Activated T-cell treated with anti-CD3 and anti-CD28 coated beads, Interleukin-2, amount 50 U/mL, for 24 hours (primary cell): ENCODE data around the gene HOTAIR.

Experiments used
- DNase-seq: peaks from one replicate; pipeline ENCODE4 v3.0.0-alpha.2; 2020
- H3K27ac Mint-ChIP-seq: 2 replicates; pipeline ENCODE4 v1.8.0; 2020; ENCODE audit warnings: mild to moderate bottlenecking, mixed read lengths
- H3K27me3 Mint-ChIP-seq: 2 replicates; pipeline ENCODE4 v1.8.0; 2020; ENCODE audit warnings: mixed read lengths
- H3K36me3 Mint-ChIP-seq: 2 replicates; pipeline ENCODE4 v1.8.0; 2020; ENCODE audit warnings: low read depth, mixed read lengths
- H3K4me1 Mint-ChIP-seq: 2 replicates; pipeline ENCODE4 v1.8.0; 2020; ENCODE audit warnings: low read depth, mixed read lengths
- H3K4me3 Mint-ChIP-seq: 2 replicates; pipeline ENCODE4 v1.8.0; 2020; ENCODE audit warnings: mild to moderate bottlenecking, moderate library complexity, mixed read lengths
- H3K9me3 Mint-ChIP-seq: 2 replicates; pipeline ENCODE4 v1.8.0; 2020; ENCODE audit warnings: mixed read lengths

The HOTAIR gene

DNA sequence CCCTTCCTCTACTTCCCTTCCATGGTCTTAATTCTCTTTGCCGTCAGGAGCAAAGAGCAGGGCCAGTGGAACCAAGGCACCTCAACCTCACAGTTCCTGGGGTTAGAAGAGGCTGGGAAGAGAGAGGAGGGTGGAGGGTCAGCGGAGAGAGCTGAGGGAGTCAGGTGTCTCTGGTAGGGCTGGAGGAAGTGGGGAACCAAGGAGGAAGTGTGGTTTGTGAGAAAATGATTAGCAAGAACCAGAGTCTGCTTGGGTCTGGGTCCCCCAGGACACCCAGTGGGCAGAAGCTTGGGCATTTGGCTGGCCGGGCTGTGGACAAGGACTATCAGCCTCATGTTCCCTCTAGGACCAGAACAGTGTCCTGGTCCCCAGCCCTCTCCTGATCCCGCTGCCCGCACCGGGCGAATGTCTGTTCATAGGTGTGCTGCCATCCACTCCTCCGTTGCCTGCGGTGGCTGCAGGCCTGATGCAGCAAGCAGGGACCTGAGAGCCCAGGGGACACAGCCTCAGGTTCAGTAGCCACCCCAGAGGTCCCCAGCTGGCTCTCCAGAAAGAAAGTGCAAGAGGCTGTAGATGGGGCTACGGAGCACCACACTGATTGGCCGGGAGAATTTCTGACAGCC lies 17.7 kb downstream of the HOTAIR start:
- Mint-ChIP-seq H3K4me3 (no peak overlapping the region), H3K27me3 (peaks cover 95% of the 10 kb centered on the region), H3K4me1 (peaks cover 25% of the 10 kb centered on the region), H3K9me3 (no peaks in the 10 kb centered on the region), H3K27ac (no peak overlapping the region), H3K36me3 (no peaks in the 10 kb centered on the region)
- no peak for DNase-seq

DNA sequence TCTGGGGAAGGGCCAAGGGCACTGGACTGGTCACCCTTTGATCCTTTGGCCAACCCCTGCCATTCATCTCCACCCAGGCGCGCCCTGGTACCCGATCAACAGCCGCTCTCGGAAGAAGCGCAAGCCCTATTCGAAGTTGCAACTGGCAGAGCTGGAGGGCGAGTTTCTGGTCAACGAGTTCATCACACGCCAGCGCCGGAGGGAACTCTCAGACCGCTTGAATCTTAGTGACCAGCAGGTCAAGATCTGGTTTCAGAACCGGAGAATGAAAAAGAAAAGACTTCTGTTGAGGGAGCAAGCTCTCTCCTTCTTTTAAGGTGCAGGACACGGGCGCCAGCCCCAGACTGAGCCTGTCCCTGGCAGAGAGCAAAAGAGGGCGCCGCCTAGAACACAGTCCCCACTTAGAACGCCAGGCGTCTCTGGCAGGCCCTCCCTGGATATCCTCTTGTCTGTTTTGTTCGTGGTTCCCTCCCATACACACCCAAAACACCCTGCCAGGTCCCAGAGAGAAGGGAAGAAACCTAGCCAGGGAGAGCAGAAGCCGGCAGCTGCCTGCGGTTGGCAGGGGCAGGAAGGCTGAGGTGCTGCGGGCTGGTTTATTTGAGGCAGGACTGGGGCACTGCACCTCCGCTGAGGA lies 18.4 kb downstream of the HOTAIR start:
- Mint-ChIP-seq H3K4me1 (peaks cover 26% of the 10 kb centered on the region), H3K4me3 (peak overlapping the region; percentile 10), H3K27me3 (peaks cover 96% of the 10 kb centered on the region), H3K27ac (no peak overlapping the region), H3K9me3 (no peaks in the 10 kb centered on the region), H3K36me3 (no peaks in the 10 kb centered on the region)
- DNase-seq, result no peak

DNA sequence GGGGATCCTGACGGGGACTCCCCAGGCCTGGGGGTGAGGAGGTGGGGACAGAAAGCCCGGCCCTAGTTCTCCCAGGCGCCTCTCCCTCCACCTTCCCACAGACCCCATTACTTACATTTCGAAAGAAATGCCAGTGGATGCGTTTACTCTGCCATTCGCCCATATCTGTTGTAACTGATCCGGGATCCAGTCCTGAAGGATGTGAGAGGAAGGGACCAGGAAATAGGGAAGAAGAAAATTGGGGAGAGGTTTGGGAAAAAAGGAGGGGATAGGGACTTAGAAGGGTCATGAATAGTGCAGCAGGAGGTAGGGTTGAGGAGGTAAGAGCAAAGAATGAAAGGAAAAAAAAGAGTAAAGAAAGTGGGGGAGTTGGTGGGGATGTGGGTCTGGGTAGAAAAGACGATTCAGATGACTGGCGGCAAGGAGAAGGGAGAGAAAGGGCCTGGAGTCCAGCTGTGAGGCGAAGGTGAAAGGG lies 18.9 kb downstream of the HOTAIR start:
- peak overlapping the region; percentile 44 for H3K27ac Mint-ChIP-seq
- H3K4me1 Mint-ChIP-seq, result peaks cover 30% of the 10 kb centered on the region
- peaks cover 96% of the 10 kb centered on the region for H3K27me3 Mint-ChIP-seq
- H3K4me3 Mint-ChIP-seq, result peak overlapping the region; percentile 10
- H3K9me3 Mint-ChIP-seq, result no peaks in the 10 kb centered on the region
- no peak for DNase-seq
- H3K36me3 Mint-ChIP-seq, result no peaks in the 10 kb centered on the region

GRCh38 chr12:53955036-53955775 lies 19.5 kb downstream of the HOTAIR start:
- Mint-ChIP-seq H3K4me1 (peaks cover 26% of the 10 kb centered on the region), H3K27ac (no peak overlapping the region), H3K36me3 (no peaks in the 10 kb centered on the region), H3K9me3 (no peaks in the 10 kb centered on the region), H3K4me3 (no peak overlapping the region), H3K27me3 (peaks cover 96% of the 10 kb centered on the region)
- DNase-seq, result no peak

GRCh38 chr12:53954694-53955035 lies 20.1 kb downstream of the HOTAIR start, which contains the start of gene HOXC12:
Gene HOXC12, plus strand, starts transcription at chr12:53954903. Its CDS starts 27 bp downstream, at chr12:53954930.
- no peak for DNase-seq
- peaks cover 26% of the 10 kb centered on the region for H3K4me1 Mint-ChIP-seq
- no peaks in the 10 kb centered on the region for H3K9me3 Mint-ChIP-seq
- H3K4me3 Mint-ChIP-seq, result no peak within 1 kb of the TSS
- H3K27ac Mint-ChIP-seq, result peak within 1 kb of the TSS; percentile 55
- peaks cover 96% of the 10 kb centered on the region for H3K27me3 Mint-ChIP-seq
- H3K36me3 Mint-ChIP-seq, result no peaks in the 10 kb centered on the region

DNA sequence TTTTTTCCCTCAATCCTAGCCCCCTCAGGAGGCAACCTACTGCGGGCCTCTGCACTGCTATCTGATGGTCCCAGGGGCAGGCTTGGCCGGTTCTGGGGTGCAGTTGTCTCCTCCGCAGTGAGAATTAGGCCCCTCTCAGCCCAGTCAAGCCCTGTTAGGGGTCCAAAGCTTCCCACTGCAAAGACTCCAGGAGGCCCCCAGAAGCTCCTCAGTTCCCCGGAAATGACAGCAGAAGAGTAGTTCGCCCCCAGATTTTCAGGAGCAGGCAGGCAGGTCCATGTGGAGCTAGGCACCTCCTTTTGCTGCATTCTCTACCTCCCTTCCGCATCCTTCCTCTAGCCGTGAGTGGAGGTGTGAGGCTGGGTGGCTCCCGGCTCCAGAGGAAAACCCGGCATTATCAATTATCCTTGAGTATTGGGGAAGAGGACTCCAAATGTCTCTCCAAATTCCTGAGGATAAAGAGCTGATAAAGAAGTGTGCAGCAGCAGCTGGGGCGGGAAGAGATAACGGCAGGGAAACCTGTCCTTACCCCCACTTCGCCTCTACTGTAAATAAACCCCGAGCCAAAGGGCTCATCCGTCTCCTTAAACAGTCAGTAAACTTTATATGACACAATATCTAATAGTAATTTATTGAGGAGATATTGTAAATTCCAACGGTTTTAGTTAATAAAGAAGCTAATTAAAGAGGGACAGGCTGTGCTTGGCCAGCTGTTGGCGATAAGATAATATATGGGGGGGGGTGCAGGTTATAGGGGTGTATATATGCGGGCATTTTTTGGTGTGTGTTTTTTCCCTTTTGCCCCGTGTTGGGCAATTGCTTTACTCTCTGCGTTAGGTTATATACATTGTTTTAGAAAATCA lies 20.7 kb downstream of the HOTAIR start:
- peaks cover 26% of the 10 kb centered on the region for H3K4me1 Mint-ChIP-seq
- H3K27ac Mint-ChIP-seq, result peak overlapping the region; percentile 55
- no peaks in the 10 kb centered on the region for H3K9me3 Mint-ChIP-seq
- no peak overlapping the region for H3K4me3 Mint-ChIP-seq
- peaks cover 96% of the 10 kb centered on the region for H3K27me3 Mint-ChIP-seq
- H3K36me3 Mint-ChIP-seq, result no peaks in the 10 kb centered on the region
- no peak for DNase-seq

- Mint-ChIP-seq H3K9me3 (no peaks in the 10 kb centered on the region), H3K4me1 (peaks cover 26% of the 10 kb centered on the region), H3K27me3 (peaks cover 97% of the 10 kb centered on the region), H3K36me3 (no peaks in the 10 kb centered on the region), H3K4me3 (no peak overlapping the region), H3K27ac (peak overlapping the region; percentile 5)
- no peak for DNase-seq
Measured at GRCh38 chr12:53952871-53953734, 21.7 kb downstream of the HOTAIR start.

DNA sequence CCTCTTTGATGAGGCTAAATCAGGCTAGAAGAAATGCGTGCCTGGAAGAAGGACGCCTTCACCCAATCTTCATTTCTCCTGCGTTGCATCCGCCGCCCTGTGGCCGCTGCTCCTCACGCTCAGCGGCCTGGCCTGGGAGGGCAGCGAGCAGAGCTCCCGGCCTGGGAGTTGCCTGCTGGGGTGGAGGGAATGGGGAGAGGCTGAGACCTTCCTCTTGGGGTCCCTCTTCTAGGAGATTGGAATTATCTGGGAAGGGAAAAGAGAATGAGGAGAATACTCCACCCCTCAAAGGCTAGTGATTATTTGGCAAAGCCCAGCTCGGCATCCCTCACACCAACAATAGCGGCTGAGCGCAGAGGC lies 22.4 kb downstream of the HOTAIR start:
- peaks cover 97% of the 10 kb centered on the region for H3K27me3 Mint-ChIP-seq
- peak overlapping the region; percentile 5 for H3K27ac Mint-ChIP-seq
- no peak overlapping the region for H3K4me3 Mint-ChIP-seq
- peaks cover 26% of the 10 kb centered on the region for H3K4me1 Mint-ChIP-seq
- no peaks in the 10 kb centered on the region for H3K36me3 Mint-ChIP-seq
- no peaks in the 10 kb centered on the region for H3K9me3 Mint-ChIP-seq
- no peak for DNase-seq

GRCh38 chr12:53951577-53952334 lies 23.0 kb downstream of the HOTAIR start:
- H3K27ac Mint-ChIP-seq, result peak overlapping the region; percentile 14
- DNase-seq, result no peak
- peaks cover 24% of the 10 kb centered on the region for H3K4me1 Mint-ChIP-seq
- H3K27me3 Mint-ChIP-seq, result peaks cover 97% of the 10 kb centered on the region
- H3K9me3 Mint-ChIP-seq, result no peaks in the 10 kb centered on the region
- H3K36me3 Mint-ChIP-seq, result no peaks in the 10 kb centered on the region
- no peak overlapping the region for H3K4me3 Mint-ChIP-seq

GRCh38 chr12:53950789-53951576 lies 23.8 kb downstream of the HOTAIR start:
- Mint-ChIP-seq H3K4me3 (no peak overlapping the region), H3K4me1 (peaks cover 18% of the 10 kb centered on the region), H3K27ac (peak overlapping the region; percentile 44), H3K9me3 (no peaks in the 10 kb centered on the region), H3K27me3 (peaks cover 97% of the 10 kb centered on the region), H3K36me3 (no peaks in the 10 kb centered on the region)
- no peak for DNase-seq

GRCh38 chr12:53950437-53950773 lies 24.3 kb downstream of the HOTAIR start:
- DNase-seq, result no peak
- H3K4me1 Mint-ChIP-seq, result peaks cover 14% of the 10 kb centered on the region
- H3K27ac Mint-ChIP-seq, result no peak overlapping the region
- no peaks in the 10 kb centered on the region for H3K9me3 Mint-ChIP-seq
- H3K4me3 Mint-ChIP-seq, result no peak overlapping the region
- peaks cover 97% of the 10 kb centered on the region for H3K27me3 Mint-ChIP-seq
- H3K36me3 Mint-ChIP-seq, result no peaks in the 10 kb centered on the region

DNA sequence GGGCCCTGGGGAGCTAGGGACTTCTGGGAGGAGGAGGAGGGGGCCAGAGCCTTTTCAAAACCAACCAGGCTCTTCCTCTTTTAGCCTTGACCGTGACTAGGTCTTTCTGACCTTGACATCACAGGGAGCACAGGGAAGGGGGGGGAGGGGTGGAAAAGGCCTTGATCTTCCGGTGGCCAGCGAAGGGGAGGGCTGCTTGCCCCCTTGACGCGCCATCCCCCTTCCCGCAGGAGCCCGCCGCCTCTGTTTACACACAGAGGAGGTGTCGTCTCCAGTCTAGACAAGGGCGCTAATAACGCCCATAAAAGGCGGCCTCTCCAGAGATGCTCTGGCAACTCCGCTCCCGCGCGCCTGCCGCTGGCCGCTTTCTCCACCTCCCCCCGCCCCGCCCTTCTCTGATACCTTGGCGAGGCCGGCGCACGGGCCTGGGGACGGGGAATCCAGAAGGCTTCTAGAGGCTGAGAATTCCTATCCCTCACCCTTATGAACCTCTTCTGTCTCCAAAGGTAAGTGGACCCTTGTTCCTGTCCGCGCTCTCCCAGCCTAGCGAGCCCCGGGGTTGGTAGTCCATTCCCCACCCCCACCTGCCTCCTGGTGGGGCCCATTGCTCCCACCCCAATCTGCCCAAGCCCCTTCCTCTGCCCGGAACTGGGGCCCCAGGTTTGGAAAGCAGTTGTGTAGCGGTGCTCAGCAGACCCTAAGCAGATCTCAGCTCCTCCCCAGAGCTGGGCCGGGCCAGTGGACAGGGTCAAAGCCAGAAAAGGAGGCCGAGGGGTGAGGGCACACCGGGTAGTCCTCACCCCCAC lies 24.9 kb downstream of the HOTAIR start:
- Mint-ChIP-seq H3K4me1 (peaks cover 16% of the 10 kb centered on the region), H3K27ac (no peak overlapping the region), H3K9me3 (no peaks in the 10 kb centered on the region), H3K36me3 (no peaks in the 10 kb centered on the region), H3K4me3 (no peak overlapping the region), H3K27me3 (peaks cover 99% of the 10 kb centered on the region)
- no peak for DNase-seq
